Sigmoid colon (tissue), 4 donors: ENCODE results near the gene OAS3.

Source experiments
- CTCF ChIP-seq, 4 experiments: fragments of 450-650 bp in 3 of 4; fragments of 200-600 bp in 1 of 4; IDR thresholded peaks; one replicate each; pipeline ENCODE4 v1.5.1; 2016 to 2019; ENCODE audit warnings: antibody characterized with exemption in 4 of 4, mild to moderate bottlenecking in 3 of 4, moderate library complexity in 2 of 4
- POLR2A ChIP-seq, 2 donors: fragments of 450-650 bp; IDR thresholded peaks; one replicate each; pipeline ENCODE4 v1.6.1; 2016; ENCODE audit warnings: antibody characterized with exemption in 2 of 2, mild to moderate bottlenecking in 2 of 2, moderate library complexity in 2 of 2
- POLR2AphosphoS5 ChIP-seq, 4 donors: sonication (generic); formaldehyde crosslinking; IDR thresholded peaks; one replicate each; pipeline ENCODE4 v1.6.1; 2017; ENCODE audit warnings: antibody characterized with exemption in 4 of 4

GRCh38 chr12:112898380-112898779, 39.9 kb upstream of the OAS3 start:
- TF ChIP-seq CTCF (IDR thresholded peaks at IDR 0.05) (no peak), POLR2A (IDR thresholded peaks at IDR 0.05) (no peak), POLR2AphosphoS5 (IDR thresholded peaks at IDR 0.05) (no peak)
